Fibroblast of the aortic adventitia (primary cell): ENCODE data around the gene PLA2G4F. TPM values are rescaled to one million over a fixed set of nuclear protein-coding genes. Genes with fewer than 3 reads are reported as not detected.
"Not testable (repeated sequence)": the region's sequence is repeated elsewhere in the genome, so short reads cannot be mapped to it uniquely, and the experiment has no call there.

Source experiments
- DNase-seq: peaks from one replicate; pipeline ENCODE4 v3.0.0-alpha.2; 2010; ENCODE audit warnings: low read depth
- H3K4me3 ChIP-seq: 2 replicates; pipeline ENCODE4 v1.5.1; 2011; ENCODE audit warnings: low read depth, mild to moderate bottlenecking, control low read depth, low read length, moderate library complexity
- small RNA-seq: library from RNA; depleted of rRNA; stranded (forward); fragments of <200 nt; gene quantifications from one replicate; pipeline ENCODE3, GENCODE V24; 2012
- total RNA-seq: library from RNA; depleted of rRNA; stranded (reverse); fragments of >200 nt; gene quantifications from 2 replicates; pipeline ENCODE4 v1.2.3, GENCODE V29; 2012; ENCODE audit warnings: low replicate concordance
- TF ChIP-seq, protein P1 (sequence below): IDR thresholded peaks from 2 replicates; pipeline ENCODE4 v1.5.1; 2011; ENCODE audit warnings: mild to moderate bottlenecking, low read length, control low read depth, inconsistent platforms; ENCODE audit not compliant: insufficient read depth

The PLA2G4F gene
- total RNA-seq, 1 donor, result not detected

DNA sequence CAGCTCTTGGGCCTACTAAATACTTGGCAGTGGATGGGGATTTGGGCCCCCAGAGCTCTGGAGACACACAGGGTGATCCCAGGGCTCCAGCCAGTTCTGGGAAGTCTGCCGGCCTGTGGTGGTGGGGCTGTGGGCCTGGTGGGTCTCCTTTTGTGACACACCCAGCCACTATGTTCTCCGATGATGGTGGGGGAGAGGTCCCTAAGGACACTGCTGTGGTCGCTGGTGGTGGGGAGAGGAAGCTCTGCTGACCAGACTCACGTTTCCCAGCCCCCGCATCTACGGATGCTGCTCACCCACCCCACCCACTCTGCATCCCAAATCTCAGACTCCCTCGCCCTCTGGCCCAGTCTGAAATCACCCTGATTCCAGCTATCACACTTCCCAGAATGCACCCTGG is 62.5 kb downstream of the PLA2G4F start:
- TF ChIP-seq, protein P1, sequence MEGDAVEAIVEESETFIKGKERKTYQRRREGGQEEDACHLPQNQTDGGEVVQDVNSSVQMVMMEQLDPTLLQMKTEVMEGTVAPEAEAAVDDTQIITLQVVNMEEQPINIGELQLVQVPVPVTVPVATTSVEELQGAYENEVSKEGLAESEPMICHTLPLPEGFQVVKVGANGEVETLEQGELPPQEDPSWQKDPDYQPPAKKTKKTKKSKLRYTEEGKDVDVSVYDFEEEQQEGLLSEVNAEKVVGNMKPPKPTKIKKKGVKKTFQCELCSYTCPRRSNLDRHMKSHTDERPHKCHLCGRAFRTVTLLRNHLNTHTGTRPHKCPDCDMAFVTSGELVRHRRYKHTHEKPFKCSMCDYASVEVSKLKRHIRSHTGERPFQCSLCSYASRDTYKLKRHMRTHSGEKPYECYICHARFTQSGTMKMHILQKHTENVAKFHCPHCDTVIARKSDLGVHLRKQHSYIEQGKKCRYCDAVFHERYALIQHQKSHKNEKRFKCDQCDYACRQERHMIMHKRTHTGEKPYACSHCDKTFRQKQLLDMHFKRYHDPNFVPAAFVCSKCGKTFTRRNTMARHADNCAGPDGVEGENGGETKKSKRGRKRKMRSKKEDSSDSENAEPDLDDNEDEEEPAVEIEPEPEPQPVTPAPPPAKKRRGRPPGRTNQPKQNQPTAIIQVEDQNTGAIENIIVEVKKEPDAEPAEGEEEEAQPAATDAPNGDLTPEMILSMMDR, result no peak
- DNase-seq, result no peak
- no peak overlapping the region for H3K4me3 ChIP-seq

DNA sequence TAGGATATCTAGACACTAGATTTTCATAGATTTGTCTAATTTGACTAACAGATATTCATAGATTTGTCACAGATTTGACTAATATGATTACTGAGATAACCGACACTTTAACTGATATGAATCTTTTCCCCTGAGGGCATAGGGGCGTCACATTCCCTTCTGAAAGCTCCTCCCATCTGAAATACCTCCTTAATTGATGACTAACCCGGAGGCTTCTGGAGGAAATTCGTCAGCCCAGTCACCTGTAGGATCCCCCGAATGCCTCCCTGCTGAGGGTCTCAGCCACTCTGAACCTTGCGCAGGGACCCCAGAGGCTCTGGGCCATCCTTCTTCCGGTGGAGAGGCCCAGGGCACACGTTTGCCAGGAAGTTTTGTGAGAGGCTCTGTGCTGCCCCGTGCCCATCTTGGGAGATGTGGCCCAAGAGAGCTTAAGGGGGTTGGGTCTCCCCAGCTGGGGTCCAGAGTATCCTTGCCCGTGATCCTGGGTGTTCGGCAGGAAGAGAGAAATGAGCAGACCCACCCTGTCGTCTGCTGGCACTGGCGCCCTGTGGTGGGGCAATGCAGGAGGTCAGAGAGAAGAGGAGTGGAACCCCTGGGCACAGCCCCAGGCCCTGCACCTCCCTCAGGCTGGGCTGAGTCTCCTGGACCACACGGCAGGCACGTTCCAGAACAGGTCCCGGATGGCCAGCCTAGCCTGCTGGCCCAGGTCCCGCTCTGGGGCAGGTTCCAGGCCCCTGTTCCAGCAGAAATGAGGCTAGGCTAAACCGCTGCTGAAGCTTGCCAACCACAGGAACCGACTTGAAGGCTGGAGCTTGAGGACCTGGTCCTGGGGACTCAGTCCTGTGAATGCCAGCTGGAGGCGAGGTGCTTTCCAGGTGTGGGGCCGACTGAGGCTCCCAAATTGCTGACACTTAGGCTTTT is 63.8 kb downstream of the PLA2G4F start:
- DNase-seq, result peak; percentile 38
- TF ChIP-seq, protein P1, result no peak
- H3K4me3 ChIP-seq, result no peak overlapping the region

DNA sequence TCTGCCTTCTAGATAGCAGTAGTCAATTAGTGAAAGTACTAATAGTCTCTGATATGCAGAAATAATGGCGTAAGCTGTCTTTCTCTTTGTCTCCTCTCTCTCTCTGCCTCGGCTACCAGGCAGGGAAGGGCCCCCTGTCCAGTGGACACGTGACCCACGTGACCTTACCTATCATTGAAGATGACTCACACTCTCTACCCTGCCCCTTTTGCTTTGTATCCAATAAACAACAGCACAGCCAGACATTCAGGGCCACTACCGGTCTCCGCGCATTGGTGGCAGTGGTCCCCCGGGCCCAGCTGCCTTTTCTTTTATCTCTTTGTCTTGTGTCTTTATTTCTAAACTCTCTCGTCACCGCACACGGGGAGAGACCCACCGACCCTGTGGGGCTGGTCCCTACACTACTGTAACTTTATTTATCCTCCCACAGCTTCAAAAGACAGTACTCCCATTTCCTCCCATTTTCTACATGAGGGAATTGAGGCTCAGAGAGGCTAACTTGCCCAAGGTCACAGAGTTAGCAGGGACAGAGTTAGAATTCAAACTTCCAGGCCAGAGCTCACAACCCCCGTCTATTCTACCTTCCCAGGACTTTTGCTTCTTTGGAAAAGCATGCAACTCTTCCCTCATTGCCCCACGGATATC is 64.6 kb downstream of the PLA2G4F start:
- not testable (repeated sequence) for H3K4me3 ChIP-seq, DNase-seq

DNA sequence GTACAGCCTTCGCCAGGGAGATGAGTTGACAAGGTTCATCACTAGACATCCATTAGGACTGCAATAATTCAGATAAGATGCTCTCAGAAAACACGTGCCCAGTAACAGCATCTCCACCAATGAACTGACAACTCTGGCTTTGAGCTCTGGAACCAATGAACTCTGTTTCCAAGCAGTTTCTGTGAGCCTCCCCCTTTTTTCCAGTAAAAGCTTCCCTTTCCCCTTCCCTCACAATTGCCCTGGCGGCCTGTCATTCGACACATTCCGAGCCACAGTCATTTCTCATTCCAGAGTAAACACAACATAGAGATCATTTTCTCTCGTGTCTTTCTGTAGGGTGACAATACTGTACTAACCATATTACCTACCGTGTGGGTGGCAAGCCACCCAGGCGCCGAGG is 65.7 kb downstream of the PLA2G4F start:
- TF ChIP-seq, protein P1, result no peak
- DNase-seq, result no peak
- no peak overlapping the region for H3K4me3 ChIP-seq

DNA sequence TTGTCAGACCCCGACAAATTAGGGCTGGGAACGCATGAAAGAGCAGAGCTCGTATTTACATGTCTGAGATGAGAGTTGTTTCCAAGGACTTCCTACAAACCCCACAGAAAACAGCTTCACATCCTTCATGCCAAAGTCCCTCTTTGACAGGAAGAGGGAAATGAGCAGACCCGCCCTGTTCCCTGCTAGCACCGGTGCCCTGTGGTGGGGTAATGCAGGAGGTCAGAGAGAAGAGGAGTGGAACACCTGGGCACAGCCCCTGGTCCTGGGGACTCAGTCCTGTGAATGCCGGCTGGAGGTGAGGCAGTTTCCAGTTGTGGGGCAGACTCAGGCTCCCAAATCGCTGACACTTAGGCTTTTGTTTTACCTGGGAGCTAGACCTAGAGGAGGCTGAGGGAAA is 66.1 kb downstream of the PLA2G4F start:
- H3K4me3 ChIP-seq, result no peak overlapping the region
- DNase-seq, result no peak

DNA sequence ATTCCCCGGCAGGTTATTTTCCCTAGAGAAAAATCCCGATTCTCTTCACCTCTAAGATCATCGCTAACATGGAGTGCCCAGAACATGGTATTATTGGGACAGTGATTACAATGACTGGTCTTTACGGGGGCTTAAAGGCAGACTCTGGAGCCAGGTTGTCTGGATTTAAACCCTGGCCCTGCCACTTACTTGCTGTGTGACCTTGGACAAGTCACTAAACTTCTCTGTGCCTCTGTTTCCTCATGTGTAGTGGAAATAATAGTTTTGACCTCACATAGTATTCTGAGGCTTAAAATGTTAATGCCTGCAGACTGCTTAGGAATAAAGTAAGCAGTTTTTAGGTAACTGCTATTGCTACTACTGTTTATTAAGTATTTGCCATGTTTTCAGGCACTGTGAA is 66.5 kb downstream of the PLA2G4F start:
- TF ChIP-seq, protein P1, result no peak
- no peak overlapping the region for H3K4me3 ChIP-seq
- no peak for DNase-seq

More for the DNA sequence above, 66.1 kb downstream of the PLA2G4F start:
- TF ChIP-seq, protein P1, result no peak

Small RNA genes within 50 kb of the gene (small RNA-seq; reads per million reads assigned to genes)
- gene MIR627, result 4.0 reads per million, percentile 86 among the genes with 10 or more reads in this experiment

Other genes with a start within 250 kb of the PLA2G4F start
- gene EHD4, start 184.1 kb downstream of the PLA2G4F start, total RNA-seq, result 10.8 and 12.1 TPM in 2 replicates
- not detected in 2 replicates for gene PLA2G4E, start 135.6 kb downstream of the PLA2G4F start, total RNA-seq
- gene PLA2G4D, start 62.1 kb downstream of the PLA2G4F start, total RNA-seq, result not detected in 2 replicates
- 61.8 and 174 TPM in 2 replicates for gene VPS39, start 51.7 kb upstream of the PLA2G4F start, total RNA-seq
- gene GANC, start 116.6 kb upstream of the PLA2G4F start, total RNA-seq, result 27.6 and 32.5 TPM in 2 replicates
- gene TMEM87A, start 116.8 kb upstream of the PLA2G4F start, total RNA-seq, result 71.5 and 79.8 TPM in 2 replicates
- gene CAPN3, start 202.9 kb upstream of the PLA2G4F start, total RNA-seq, result 1.6 and 2.5 TPM in 2 replicates